ENCODE data around the gene PLCH1.

GRCh38 chr3:155339052-155339451, 405.8 kb downstream of the PLCH1 start:
- TF ChIP-seq CTCF (IDR thresholded peaks at IDR 0.05) (no peak), EZH2 (IDR thresholded peaks at IDR 0.05; ENCODE audit: borderline replicate concordance, insufficient read depth, low read depth, low read length, poor library complexity, severe bottlenecking) (no peak)

Data from B cell (primary cell).